H9 (cell line): ENCODE results near the gene HSPA2. TPM values are rescaled to one million over a fixed set of nuclear protein-coding genes. Genes with fewer than 3 reads are reported as not detected.

Source experiments
- DNase-seq: peaks from one replicate; pipeline ENCODE4 v3.0.0-alpha.2; 2017
- H2AFZ ChIP-seq: one replicate; pipeline ENCODE4 v1.6.1; 2013; ENCODE audit warnings: mild to moderate bottlenecking, low read length, control low read depth, moderate library complexity
- H2AK5ac ChIP-seq: 2 replicates; pipeline ENCODE4 v1.6.1; 2013; ENCODE audit warnings: low read length, control low read depth, mixed read lengths; ENCODE audit not compliant: insufficient read length
- H2BK120ac ChIP-seq: one replicate; pipeline ENCODE4 v1.6.1; 2013; ENCODE audit warnings: low read depth, mild to moderate bottlenecking, low read length, control low read depth, inconsistent platforms; ENCODE audit not compliant: poor library complexity, severe bottlenecking
- H2BK12ac ChIP-seq: 2 replicates; pipeline ENCODE4 v1.6.1; 2013; ENCODE audit warnings: low read length, control low read depth, mixed read lengths, low read depth; ENCODE audit not compliant: insufficient read length
- H2BK15ac ChIP-seq: 2 replicates; pipeline ENCODE4 v1.6.1; 2013; ENCODE audit warnings: low read depth, low read length, control low read depth
- H2BK20ac ChIP-seq: one replicate; pipeline ENCODE4 v1.6.1; 2013; ENCODE audit warnings: low read depth, mild to moderate bottlenecking, low read length, control low read depth, inconsistent platforms; ENCODE audit not compliant: poor library complexity, severe bottlenecking
- H2BK5ac ChIP-seq: 2 replicates; pipeline ENCODE4 v1.6.1; 2013; ENCODE audit warnings: low read length, control low read depth, mixed read lengths; ENCODE audit not compliant: insufficient read length
- H3K14ac ChIP-seq: 2 replicates; pipeline ENCODE4 v1.6.1; 2013; ENCODE audit warnings: low read length, control low read depth; ENCODE audit not compliant: insufficient read depth
- H3K18ac ChIP-seq: 2 replicates; pipeline ENCODE4 v1.6.1; 2013; ENCODE audit warnings: low read depth, mild to moderate bottlenecking, mixed read lengths, low read length, control low read depth; ENCODE audit not compliant: insufficient read length
- H3K23ac ChIP-seq: 2 replicates; pipeline ENCODE4 v1.6.1; 2013; ENCODE audit warnings: low read length, control low read depth, mixed read lengths, low read depth; ENCODE audit not compliant: insufficient read length
- H3K23me2 ChIP-seq: 2 replicates; pipeline ENCODE4 v1.6.1; 2013; ENCODE audit warnings: low read depth, mild to moderate bottlenecking, mixed read lengths, low read length, control low read depth; ENCODE audit not compliant: insufficient read length, poor library complexity, severe bottlenecking
- H3K27ac ChIP-seq: 2 replicates; pipeline ENCODE4 v1.5.1; 2013; ENCODE audit warnings: low read length, control low read depth, mixed read lengths, low read depth; ENCODE audit not compliant: insufficient read length
- H3K27me3 ChIP-seq: 2 replicates; pipeline ENCODE4 v1.6.1; 2013; ENCODE audit warnings: low read length, control low read depth, inconsistent platforms; ENCODE audit not compliant: insufficient read depth
- H3K4ac ChIP-seq: 2 replicates; pipeline ENCODE4 v1.6.1; 2013; ENCODE audit warnings: low read depth, mild to moderate bottlenecking, control low read depth, inconsistent platforms, low read length, moderate library complexity
- H3K4me1 ChIP-seq: 2 replicates; pipeline ENCODE4 v1.6.1; 2013; ENCODE audit warnings: low read length, control low read depth, inconsistent platforms; ENCODE audit not compliant: insufficient read depth
- H3K4me2 ChIP-seq: 2 replicates; pipeline ENCODE4 v1.6.1; 2013; ENCODE audit warnings: low read length, control low read depth, mixed read lengths; ENCODE audit not compliant: insufficient read length, insufficient read depth
- H3K56ac ChIP-seq: 2 replicates; pipeline ENCODE4 v1.6.1; 2013; ENCODE audit warnings: low read depth, mild to moderate bottlenecking, mixed read lengths, low read length, control low read depth; ENCODE audit not compliant: insufficient read length
- H3K79me1 ChIP-seq: 2 replicates; pipeline ENCODE4 v1.6.1; 2013; ENCODE audit warnings: low read depth, mild to moderate bottlenecking, moderate library complexity, low read length, control low read depth, inconsistent platforms; ENCODE audit not compliant: insufficient read depth, poor library complexity, severe bottlenecking
- H3K79me2 ChIP-seq: 2 replicates; pipeline ENCODE4 v1.6.1; 2013; ENCODE audit warnings: low read length, control low read depth, inconsistent platforms; ENCODE audit not compliant: insufficient read depth
- H3K9ac ChIP-seq: 2 replicates; pipeline ENCODE4 v1.6.1; 2013; ENCODE audit warnings: low read length, control low read depth, mixed read lengths; ENCODE audit not compliant: insufficient read length; ENCODE audit errors: extremely low read depth
- H3K9me3 ChIP-seq: one replicate; pipeline ENCODE4 v1.6.1; 2013; ENCODE audit warnings: low read depth, low read length, inconsistent platforms; ENCODE audit not compliant: control insufficient read depth
- H3T11ph ChIP-seq: one replicate; pipeline ENCODE4 v1.6.1; 2013; ENCODE audit warnings: mild to moderate bottlenecking, low read length, control low read depth, inconsistent platforms
- H4K20me1 ChIP-seq: one replicate; pipeline ENCODE4 v1.6.1; 2013; ENCODE audit not compliant: control insufficient read depth, insufficient read length, insufficient read depth
- H4K5ac ChIP-seq: 2 replicates; pipeline ENCODE4 v1.6.1; 2013; ENCODE audit warnings: low read depth, mild to moderate bottlenecking, mixed read lengths, low read length, control low read depth; ENCODE audit not compliant: insufficient read length
- H4K8ac ChIP-seq: replicated peaks from 2 replicates; pipeline ENCODE4 v1.6.1; 2013; ENCODE audit warnings: low read length, control low read depth, mixed read lengths, low read depth; ENCODE audit not compliant: insufficient read length
- H4K91ac ChIP-seq: 2 replicates; pipeline ENCODE4 v1.6.1; 2013; ENCODE audit warnings: low read depth, mild to moderate bottlenecking, moderate library complexity, mixed read lengths, low read length, control low read depth; ENCODE audit not compliant: insufficient read length
- H3K27ac Mint-ChIP-seq, 3 experiments: 2 replicates in 2 of 3; 3 replicates in 1 of 3; pipeline ENCODE4 v1.8.0; 2020 to 2021; ENCODE audit warnings: mixed read lengths in 3 of 3, mild to moderate bottlenecking in 1 of 3, moderate library complexity in 1 of 3
- H3K27me3 Mint-ChIP-seq: 2 replicates; pipeline ENCODE4 v1.8.0; 2021; ENCODE audit warnings: low read depth, mild to moderate bottlenecking, moderate library complexity, mixed read lengths
- H3K36me3 Mint-ChIP-seq, 3 experiments: 2 replicates in 2 of 3; 3 replicates in 1 of 3; pipeline ENCODE4 v1.8.0; 2020 to 2021; ENCODE audit warnings: low read depth in 3 of 3, mixed read lengths in 3 of 3; ENCODE audit not compliant: insufficient read depth in 1 of 3
- H3K4me1 Mint-ChIP-seq, 2 experiments: 2 replicates each; pipeline ENCODE4 v1.8.0; 2020; ENCODE audit warnings: mixed read lengths in 2 of 2
- H3K4me3 Mint-ChIP-seq, 2 experiments: 2 replicates in 1 of 2; 3 replicates in 1 of 2; pipeline ENCODE4 v1.8.0; 2020 to 2021; ENCODE audit warnings: mild to moderate bottlenecking in 2 of 2, mixed read lengths in 2 of 2, moderate library complexity in 1 of 2
- H3K9me3 Mint-ChIP-seq, 2 experiments: 2 replicates in 1 of 2; 3 replicates in 1 of 2; pipeline ENCODE4 v1.8.0; 2020; ENCODE audit warnings: mild to moderate bottlenecking in 2 of 2, mixed read lengths in 2 of 2, moderate library complexity in 1 of 2
- CTCF ChIP-seq: fragments of 200-600 bp; sonication (generic); conservative IDR thresholded peaks from 3 replicates; pipeline ENCODE4 v1.8.0; 2021; ENCODE audit warnings: antibody characterized with exemption, mild to moderate bottlenecking
- WGBS: extraction: QIAGEN DNeasy Blood & Tissue Kit; methylation state at CpG from one replicate; pipeline ENCODE4 v1.1.7; 2013; ENCODE audit warnings: missing lambda C conversion rate, low lambda C conversion rate, mixed read lengths; ENCODE audit not compliant: insufficient read length; ENCODE audit errors: extremely low coverage; 5-methylcytosine and 5-hydroxymethylcytosine counted together
- total RNA-seq: library from RNA; stranded (reverse); gene quantifications from 2 replicates; pipeline ENCODE4 v1.2.1, GENCODE V29; 2021

HSPA2 gene
- total RNA-seq, 1 experiment from 2014 or later: 25.8 TPM

- Histone ChIP-seq H2AFZ (no peak overlapping the region), H4K20me1 (no peaks in the 10 kb centered on the region), H4K5ac (no peak overlapping the region), H3K14ac (no peak overlapping the region), H3K23me2 (peaks cover 6% of the 10 kb centered on the region), H3K18ac (no peak overlapping the region), H3K4ac (no peak overlapping the region), H2BK5ac (no peak overlapping the region), H2BK120ac (no peak overlapping the region), H2BK15ac (no peak overlapping the region), H3K27me3 (no peaks in the 10 kb centered on the region), H2BK20ac (no peak overlapping the region), H2BK12ac (no peak overlapping the region), H3K79me2 (peaks cover 36% of the 10 kb centered on the region; the same call in 1 of the 2 replicates), H4K8ac (no peak overlapping the region), H4K91ac (no peak overlapping the region), H3K9me3 (no peaks in the 10 kb centered on the region), H3T11ph (no peak overlapping the region), H3K4me2 (no peak overlapping the region), H3K23ac (no peak overlapping the region), H2AK5ac (no peak overlapping the region), H3K56ac (no peak overlapping the region), H3K4me1 (no peaks in the 10 kb centered on the region; the same call in 1 of the 2 replicates), H3K79me1 (no peaks in the 10 kb centered on the region), H3K27ac (no peak overlapping the region), H3K9ac (no peak overlapping the region)
- H3K4me3 Mint-ChIP-seq: peak overlapping the region in 1 of 2 experiments; percentile 21; a peak in 1 of 5 replicates
- peaks cover 49 to 51% of the 10 kb centered on the region in 2 experiments for H3K4me1 Mint-ChIP-seq
- peaks cover 0 to 7% (median 0%) of the 10 kb centered on the region in 3 experiments; a peak in 1 of 7 replicates for H3K36me3 Mint-ChIP-seq
- DNase-seq: peak; percentile 67
- no peaks in the 10 kb centered on the region for H3K27me3 Mint-ChIP-seq
- no CpG with 5 or more reads among the region's 8 CpGs for WGBS
- no peak for TF ChIP-seq CTCF
- peak overlapping the region; percentile 53 to 89 (median 67); a peak in 4 of 7 replicates for H3K27ac Mint-ChIP-seq
- no peaks in the 10 kb centered on the region for H3K9me3 Mint-ChIP-seq
Measured at GRCh38 chr14:64509036-64509435, 31.5 kb upstream of the HSPA2 start.
